HAP-1 (cell line): Measurements from ENCODE around the gene TMED3.
"Not testable (repeated sequence)": the region's sequence is repeated elsewhere in the genome, so short reads cannot be mapped to it uniquely, and the experiment has no call there.

Experiments used
- DNase-seq, 2 experiments: peaks; one replicate each; pipeline ENCODE4 v3.0.0-alpha.2; 2016 to 2020; ENCODE audit warnings: low spot score in 2 of 2
- H3K27me3 ChIP-seq: fragments of 250-450 bp; sonication (Bioruptor Pico); 2 replicates; pipeline ENCODE4 v1.5.1; 2020; ENCODE audit warnings: low read depth, mild to moderate bottlenecking, moderate library complexity
- H3K36me3 ChIP-seq: fragments of 250-450 bp; sonication (Bioruptor Pico); replicated peaks from 2 replicates; pipeline ENCODE4 v1.5.1; 2020; ENCODE audit warnings: mild to moderate bottlenecking
- H3K4me1 ChIP-seq: fragments of 250-450 bp; sonication (Bioruptor Pico); 2 replicates; pipeline ENCODE4 v1.5.1; 2020; ENCODE audit warnings: mild to moderate bottlenecking
- H3K4me3 ChIP-seq: fragments of 250-450 bp; sonication (Bioruptor Pico); 2 replicates; pipeline ENCODE4 v1.5.1; 2020; ENCODE audit warnings: mild to moderate bottlenecking, moderate library complexity
- H3K9me3 ChIP-seq: fragments of 250-450 bp; sonication (Bioruptor Pico); 2 replicates; pipeline ENCODE4 v1.5.1; 2020; ENCODE audit warnings: mild to moderate bottlenecking, moderate library complexity
- in situ Hi-C: fragments of 300-500 bp; cut with MboI; formaldehyde crosslinking; loops from 3 replicates; pipeline ENCODE4 v1.14.3; 2020; ENCODE audit warnings: low sequenced_read_pairs, inconsistent platforms, mixed read lengths

TMED3 gene

DNA sequence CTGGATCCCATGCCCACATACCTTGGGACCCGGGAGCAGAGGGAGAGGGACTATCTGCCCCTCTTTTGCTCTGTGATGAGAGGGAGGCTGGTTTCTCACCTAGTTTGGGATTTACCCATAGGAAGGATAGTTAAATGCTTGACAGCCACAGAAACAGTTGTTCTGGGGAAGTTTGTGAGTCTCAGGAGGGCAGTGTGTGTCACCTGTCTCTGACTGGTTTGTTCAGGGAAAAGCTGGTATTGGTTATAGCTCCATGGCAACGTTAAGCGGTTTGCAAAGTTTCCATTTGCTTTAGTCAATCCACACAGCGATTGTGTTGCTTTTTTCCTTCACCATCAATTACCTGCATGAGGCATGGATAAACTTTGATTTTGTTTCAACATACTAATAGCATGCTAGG lies 3.7 kb upstream of the TMED3 start:
- Histone ChIP-seq H3K4me1 (peaks cover 7% of the 10 kb centered on the region), H3K36me3 (peaks cover 5% of the 10 kb centered on the region), H3K9me3 (no peaks in the 10 kb centered on the region), H3K27me3 (peaks cover 67% of the 10 kb centered on the region), H3K4me3 (no peak overlapping the region)
- no peak for DNase-seq
- in situ Hi-C loops: no loop called here

DNA sequence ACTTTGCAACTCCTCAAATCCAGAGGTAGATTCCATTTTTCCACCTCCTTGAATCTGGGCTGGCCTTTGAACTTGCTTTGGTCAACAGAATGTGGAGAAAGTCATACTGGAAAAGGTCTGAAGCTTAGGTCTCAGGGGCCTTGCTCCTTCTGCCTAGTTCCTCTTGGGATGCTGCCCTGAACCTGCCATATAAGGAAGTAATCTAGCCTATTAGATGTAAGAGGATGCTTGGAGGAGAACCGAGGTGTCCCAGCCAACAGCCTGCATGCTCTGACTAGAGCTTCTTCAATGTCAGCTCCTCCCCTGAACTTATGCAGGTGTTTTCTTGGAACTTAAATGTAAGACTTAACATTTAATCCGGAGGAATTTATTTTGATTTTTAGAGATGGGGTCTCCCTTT lies 2.0 kb upstream of the TMED3 start:
- H3K4me3 ChIP-seq: no peak overlapping the region
- no peak for DNase-seq
- H3K27me3 ChIP-seq: peaks cover 60% of the 10 kb centered on the region
- peaks cover 18% of the 10 kb centered on the region for H3K36me3 ChIP-seq
- H3K4me1 ChIP-seq: peaks cover 14% of the 10 kb centered on the region
- in situ Hi-C loops: no loop called here
- H3K9me3 ChIP-seq: no peaks in the 10 kb centered on the region

DNA sequence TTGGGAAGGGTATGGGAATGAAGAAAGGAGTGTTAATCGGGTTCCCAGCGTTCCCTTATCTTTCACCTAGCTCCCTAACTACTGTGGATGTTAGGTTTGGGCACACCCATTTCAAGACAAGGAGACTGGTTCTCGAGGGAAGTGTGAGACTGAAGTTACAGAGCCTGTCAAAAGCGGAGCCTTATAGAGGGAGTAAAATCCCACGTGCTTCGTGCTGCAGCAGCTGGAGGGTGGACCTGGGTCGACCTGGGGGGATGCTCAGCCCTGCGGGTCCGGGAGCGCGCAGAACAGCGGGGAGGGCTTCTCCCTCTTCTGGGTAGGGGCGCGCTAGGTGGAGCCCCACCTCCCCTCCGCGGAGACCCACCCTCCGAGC lies 314 bp upstream of the TMED3 start:
- H3K9me3 ChIP-seq: no peaks in the 10 kb centered on the region
- peak overlapping the region; percentile 94 for H3K4me3 ChIP-seq
- in situ Hi-C loops: no loop called here
- peaks cover 36% of the 10 kb centered on the region for H3K36me3 ChIP-seq
- H3K27me3 ChIP-seq: peaks cover 44% of the 10 kb centered on the region
- peaks cover 14% of the 10 kb centered on the region for H3K4me1 ChIP-seq
- DNase-seq: peak in 1 of 2 experiments; percentile 82

DNA sequence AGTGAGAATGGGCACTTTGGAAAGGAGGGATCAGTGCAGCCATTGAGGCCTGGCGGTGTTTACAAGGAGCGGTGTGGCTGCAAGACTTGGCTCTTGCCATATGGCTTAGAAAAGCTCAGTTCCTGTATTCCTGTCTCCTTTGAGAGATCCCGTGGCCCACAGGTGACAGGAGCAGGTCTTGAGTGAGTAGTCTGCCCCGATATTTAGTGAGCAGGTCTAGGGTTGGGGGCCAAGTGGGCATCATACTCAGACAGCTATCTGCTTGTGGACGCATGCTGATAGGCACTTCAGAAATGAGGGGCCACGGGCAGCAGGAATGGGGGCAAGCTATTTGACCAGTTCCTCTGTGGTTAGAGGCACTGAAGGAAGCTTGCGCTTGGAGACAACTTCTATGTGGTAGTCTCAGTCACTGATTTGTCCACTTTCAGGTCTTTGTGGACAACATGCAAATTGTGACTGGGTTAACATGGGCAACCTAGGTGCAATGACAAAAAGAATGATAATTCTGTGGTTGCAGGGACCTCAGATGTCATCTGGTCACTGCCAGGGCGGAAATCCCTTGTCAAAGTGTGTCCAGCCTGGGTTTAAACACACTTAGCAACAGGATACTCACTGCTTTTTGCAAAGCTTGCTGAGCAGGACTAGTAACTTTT lies 1.1 kb downstream of the TMED3 start:
- H3K27me3 ChIP-seq: peaks cover 34% of the 10 kb centered on the region
- no peaks in the 10 kb centered on the region for H3K9me3 ChIP-seq
- H3K4me1 ChIP-seq: peaks cover 14% of the 10 kb centered on the region
- peaks cover 50% of the 10 kb centered on the region for H3K36me3 ChIP-seq
- in situ Hi-C loops: no loop called here
- peak; percentile 21 to 31 for DNase-seq
- peak overlapping the region; percentile 94 for H3K4me3 ChIP-seq

DNA sequence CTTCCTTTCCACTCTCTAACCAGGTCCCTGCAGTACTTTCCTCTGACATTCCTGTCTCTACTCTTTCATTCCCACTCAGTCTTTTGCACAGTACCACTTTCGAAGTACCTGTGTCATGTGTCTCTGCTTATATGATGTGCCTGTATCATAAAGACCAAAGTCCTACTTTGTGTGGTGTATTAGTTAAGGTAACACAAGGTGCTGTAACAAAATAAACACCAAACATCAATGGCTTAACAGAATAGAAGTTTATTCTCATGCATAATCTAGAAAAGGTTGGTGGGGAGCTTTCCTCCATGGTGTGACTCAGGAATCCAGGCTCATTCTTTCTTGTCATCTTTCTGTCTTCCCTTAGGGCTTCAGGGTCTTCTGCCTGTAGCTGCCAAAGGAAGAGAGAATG lies 3.3 kb downstream of the TMED3 start:
- no peak for DNase-seq
- Histone ChIP-seq H3K4me1 (peaks cover 14% of the 10 kb centered on the region), H3K27me3 (peaks cover 13% of the 10 kb centered on the region), H3K4me3 (no peak overlapping the region), H3K36me3 (peaks cover 72% of the 10 kb centered on the region), H3K9me3 (no peaks in the 10 kb centered on the region)
- in situ Hi-C loops: no loop called here

DNA sequence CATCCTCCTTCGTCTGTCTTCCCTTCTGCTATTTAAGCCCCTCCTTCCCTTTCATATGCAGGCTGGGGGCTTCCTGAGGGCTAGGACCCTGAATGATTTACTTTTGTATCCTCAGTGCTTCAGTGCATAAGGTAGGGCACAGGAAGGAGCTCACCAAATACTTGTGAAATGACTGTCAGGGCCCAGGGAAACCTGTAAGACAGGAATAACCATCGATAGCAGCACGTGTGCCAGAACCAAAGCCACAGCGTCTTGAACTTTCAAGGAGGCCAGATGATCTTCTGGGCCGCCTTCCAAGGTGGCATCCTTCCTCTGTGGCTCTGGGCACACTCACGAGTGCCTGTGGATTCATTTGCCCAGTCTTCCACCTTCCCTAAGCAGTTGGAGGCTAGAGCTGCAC lies 3.9 kb downstream of the TMED3 start:
- in situ Hi-C loops: no loop called here
- H3K4me1 ChIP-seq: peaks cover 14% of the 10 kb centered on the region
- no peaks in the 10 kb centered on the region for H3K9me3 ChIP-seq
- H3K27me3 ChIP-seq: peaks cover 7% of the 10 kb centered on the region
- H3K4me3 ChIP-seq: no peak overlapping the region
- DNase-seq: no peak
- H3K36me3 ChIP-seq: peaks cover 77% of the 10 kb centered on the region

DNA sequence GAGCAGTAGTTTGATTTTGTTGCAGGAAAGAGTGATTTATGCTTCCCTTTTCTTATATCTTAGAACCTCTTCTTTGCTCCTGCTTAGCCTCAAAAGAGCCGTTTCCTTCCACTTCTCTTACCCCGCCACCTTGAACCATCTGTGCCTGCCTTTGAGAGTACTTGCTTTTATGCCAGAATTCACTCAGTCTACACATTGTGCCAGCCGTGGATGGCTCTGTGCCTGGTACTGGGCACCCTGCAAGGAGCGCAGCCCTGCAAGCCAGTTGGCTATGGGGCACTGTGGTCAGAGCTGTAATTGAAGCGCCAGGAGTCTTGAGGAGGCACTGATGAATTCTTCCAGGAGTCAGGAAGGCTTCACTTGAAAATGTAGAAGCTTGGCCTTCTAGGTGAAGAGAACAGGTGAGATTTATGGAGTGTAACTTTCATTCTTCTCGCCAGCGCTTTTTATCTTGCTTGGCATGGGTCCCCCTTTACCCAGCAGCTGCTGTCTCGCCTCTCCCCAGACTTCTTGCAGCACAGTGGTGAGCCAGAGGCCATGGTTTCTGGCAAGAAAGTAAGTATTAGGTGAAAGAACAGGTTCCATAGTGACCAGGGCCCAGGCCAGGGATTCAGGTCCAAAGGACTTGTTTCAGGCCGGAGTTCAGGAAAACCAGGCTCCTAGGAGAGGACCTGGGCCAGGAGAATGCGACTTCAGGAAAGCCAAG lies 4.9 kb downstream of the TMED3 start:
- no peaks in the 10 kb centered on the region for H3K27me3 ChIP-seq
- in situ Hi-C loops: no loop called here
- H3K36me3 ChIP-seq: peaks cover 83% of the 10 kb centered on the region
- H3K9me3 ChIP-seq: no peaks in the 10 kb centered on the region
- H3K4me3 ChIP-seq: no peak overlapping the region
- H3K4me1 ChIP-seq: peaks cover 12% of the 10 kb centered on the region
- no peak for DNase-seq

DNA sequence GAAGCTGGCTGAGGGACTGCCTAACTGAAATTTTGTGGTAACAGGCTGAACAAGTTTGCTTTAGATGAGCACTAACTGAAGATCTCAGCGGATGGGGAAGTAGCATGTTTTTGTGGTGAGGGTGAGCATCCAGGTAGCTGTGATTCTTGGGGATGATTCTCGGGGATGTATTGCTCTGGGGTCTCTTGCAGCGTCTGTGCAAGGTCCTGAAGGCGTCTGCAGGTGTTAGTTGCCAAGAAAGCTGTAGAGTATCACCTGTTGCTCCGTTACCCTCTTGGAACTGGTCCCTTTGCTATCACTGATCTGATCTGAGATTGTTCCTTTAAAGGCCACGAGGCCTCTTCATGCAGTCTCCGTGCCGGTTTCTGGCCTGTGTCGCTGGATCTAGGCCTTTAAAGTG lies 6.0 kb downstream of the TMED3 start:
- H3K9me3 ChIP-seq: no peaks in the 10 kb centered on the region
- in situ Hi-C loops: no loop called here
- peaks cover 89% of the 10 kb centered on the region for H3K36me3 ChIP-seq
- peaks cover 11% of the 10 kb centered on the region for H3K4me1 ChIP-seq
- DNase-seq: no peak
- H3K4me3 ChIP-seq: no peak overlapping the region
- H3K27me3 ChIP-seq: no peaks in the 10 kb centered on the region

DNA sequence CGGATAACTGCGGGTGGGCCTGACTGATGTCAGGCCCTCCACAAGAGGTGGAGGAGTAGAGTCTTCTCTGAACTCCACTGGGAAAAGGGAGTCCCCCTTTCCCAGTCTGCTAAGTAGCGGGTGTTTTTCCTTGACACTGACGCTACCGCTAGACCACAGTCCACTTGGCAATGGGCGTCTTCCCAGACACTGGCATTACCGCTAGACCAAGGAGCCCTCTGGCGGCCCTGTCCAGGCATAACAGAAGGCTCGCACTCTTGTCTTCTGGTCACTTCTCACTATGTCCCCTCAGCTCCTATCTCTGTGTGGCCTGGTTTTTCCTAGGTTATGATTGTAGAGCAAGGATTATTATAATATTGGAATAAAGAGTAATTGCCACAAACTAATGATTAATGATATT lies 9.1 kb downstream of the TMED3 start:
- H3K4me3 ChIP-seq, in situ Hi-C loops, DNase-seq, H3K9me3 ChIP-seq, H3K27me3 ChIP-seq, H3K4me1 ChIP-seq: not testable (repeated sequence)
- H3K36me3 ChIP-seq: peaks cover 87% of the 10 kb centered on the region

DNA sequence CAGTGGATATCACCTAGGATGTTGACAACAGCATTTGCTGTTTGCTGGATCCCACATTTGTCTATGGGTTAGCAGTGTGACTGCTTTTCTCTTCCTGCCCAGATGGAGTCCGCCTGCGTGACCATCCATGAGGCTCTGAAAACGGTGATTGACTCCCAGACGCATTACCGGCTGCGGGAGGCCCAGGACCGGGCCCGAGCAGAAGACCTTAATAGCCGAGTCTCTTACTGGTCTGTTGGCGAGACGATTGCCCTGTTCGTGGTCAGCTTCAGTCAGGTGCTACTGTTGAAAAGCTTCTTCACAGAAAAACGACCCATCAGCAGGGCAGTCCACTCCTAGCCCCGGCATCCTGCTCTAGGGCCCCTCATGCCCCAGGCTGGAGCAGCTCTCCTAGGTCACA lies 11.0 kb downstream of the TMED3 start:
- no peaks in the 10 kb centered on the region for H3K4me1 ChIP-seq
- no peak for DNase-seq
- in situ Hi-C loops: no loop called here
- H3K27me3 ChIP-seq: no peaks in the 10 kb centered on the region
- no peak overlapping the region for H3K4me3 ChIP-seq
- no peaks in the 10 kb centered on the region for H3K9me3 ChIP-seq
- peaks cover 80% of the 10 kb centered on the region for H3K36me3 ChIP-seq

DNA sequence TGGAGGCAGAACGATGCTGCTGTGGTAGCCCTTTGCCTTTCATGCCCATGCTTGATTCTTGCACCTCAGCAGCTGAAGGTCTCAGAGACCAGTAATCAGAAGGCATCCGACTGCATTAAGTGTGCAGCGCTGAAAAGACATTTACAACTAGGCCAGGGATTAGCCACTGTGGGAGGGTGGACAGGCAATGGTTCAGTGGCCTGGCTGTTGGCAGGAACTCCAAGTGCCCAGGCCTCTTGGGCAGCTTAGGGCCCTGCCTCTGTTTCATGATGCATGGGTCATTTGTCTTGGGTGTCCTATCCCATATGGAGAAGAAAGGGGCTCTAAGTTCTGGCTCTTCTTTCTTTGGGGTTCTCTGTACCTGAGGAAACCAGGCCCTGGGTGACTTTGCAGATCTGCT lies 11.4 kb downstream of the TMED3 start:
- H3K9me3 ChIP-seq: no peaks in the 10 kb centered on the region
- H3K27me3 ChIP-seq: no peaks in the 10 kb centered on the region
- in situ Hi-C loops: no loop called here
- peaks cover 80% of the 10 kb centered on the region for H3K36me3 ChIP-seq
- DNase-seq: no peak
- H3K4me3 ChIP-seq: no peak overlapping the region
- H3K4me1 ChIP-seq: no peaks in the 10 kb centered on the region

DNA sequence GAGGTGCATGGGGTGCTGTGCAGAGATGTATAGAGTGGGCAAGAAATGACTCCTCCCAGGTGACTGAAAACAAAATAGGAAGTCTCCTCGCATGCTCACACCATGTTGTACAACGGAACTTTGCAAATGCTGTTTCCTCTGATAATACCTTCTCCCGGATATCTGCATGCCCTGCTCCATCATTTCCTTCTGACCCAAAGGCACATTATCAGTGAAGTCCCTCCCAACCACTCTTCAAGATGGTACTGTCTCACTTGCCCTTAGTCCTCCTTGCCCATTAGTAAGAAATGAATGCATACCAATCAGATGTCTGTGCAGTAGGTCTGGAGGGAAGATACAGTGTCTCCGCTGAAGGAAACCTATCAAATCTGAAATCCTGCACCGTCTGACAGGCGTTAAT lies 12.0 kb downstream of the TMED3 start:
- H3K4me1 ChIP-seq: no peaks in the 10 kb centered on the region
- H3K27me3 ChIP-seq: no peaks in the 10 kb centered on the region
- no peaks in the 10 kb centered on the region; the same call in 1 of the 2 replicates for H3K9me3 ChIP-seq
- in situ Hi-C loops: no loop called here
- H3K36me3 ChIP-seq: peaks cover 80% of the 10 kb centered on the region
- DNase-seq: no peak
- H3K4me3 ChIP-seq: no peak overlapping the region

DNA sequence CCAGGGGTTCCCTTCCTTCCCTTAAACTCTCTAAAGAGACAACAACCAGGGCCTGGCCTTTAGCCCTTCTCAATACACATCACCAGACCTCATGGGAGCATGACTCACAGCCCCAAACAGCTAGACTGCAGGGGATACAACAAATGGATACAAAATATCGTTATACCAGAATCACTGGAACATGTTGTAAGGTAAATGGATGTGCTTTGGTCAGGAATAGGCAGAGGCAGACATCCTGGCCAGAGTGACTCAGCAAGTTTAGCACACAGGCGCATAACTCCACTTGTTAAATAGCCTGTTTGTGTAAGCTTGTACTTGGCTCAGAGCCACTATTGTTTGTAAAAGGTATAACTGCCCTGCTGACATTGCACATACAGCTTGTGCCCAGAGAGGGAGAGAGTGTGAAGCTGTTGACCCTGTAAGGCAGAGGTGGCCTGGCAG lies 18.3 kb downstream of the TMED3 start:
- in situ Hi-C loops: loop anchor here (25.0 kb wide), 2 partner anchors 658 to 833 kb away; partner anchors contain the start of gene FAH
- Histone ChIP-seq H3K4me1 (no peaks in the 10 kb centered on the region), H3K9me3 (no peaks in the 10 kb centered on the region; the same call in 1 of the 2 replicates), H3K27me3 (no peaks in the 10 kb centered on the region), H3K4me3 (no peak overlapping the region), H3K36me3 (peaks cover 29% of the 10 kb centered on the region)
- DNase-seq: no peak

DNA sequence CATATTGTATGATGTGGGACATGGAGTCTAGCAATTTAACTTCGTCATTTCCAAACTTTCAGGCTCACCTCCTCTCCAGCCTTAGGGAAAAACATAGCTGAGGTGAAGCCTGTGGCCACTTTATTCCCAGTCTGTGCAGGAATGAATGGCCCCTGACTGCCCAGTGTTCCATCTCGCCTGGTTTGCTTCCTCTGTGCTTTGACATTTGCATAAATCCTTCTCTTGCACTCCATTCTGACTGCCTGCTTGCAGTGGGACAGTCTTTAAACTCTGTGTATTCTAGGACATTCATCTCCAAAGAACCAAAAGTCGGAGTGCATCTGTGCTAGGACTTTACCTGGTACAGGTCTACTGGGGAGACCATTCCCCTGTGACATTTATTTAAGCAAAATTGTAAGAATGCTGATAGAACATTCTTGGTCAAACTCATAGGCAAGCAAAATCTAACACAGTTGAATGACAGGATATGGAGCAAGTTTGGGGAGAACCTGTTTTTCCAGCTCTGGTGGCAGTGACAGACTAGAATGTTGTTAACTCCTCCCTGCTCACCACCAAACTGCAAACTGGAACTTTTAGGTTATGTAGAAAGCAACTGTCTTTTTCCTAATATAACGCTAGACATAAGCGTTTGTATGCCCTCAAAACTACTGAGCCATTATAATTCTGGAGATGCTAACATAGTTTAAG lies 22.1 kb downstream of the TMED3 start:
- H3K9me3 ChIP-seq: no peaks in the 10 kb centered on the region; the same call in 1 of the 2 replicates
- H3K36me3 ChIP-seq: peaks cover 3% of the 10 kb centered on the region; the same call in 1 of the 2 replicates
- no peak for DNase-seq
- H3K4me3 ChIP-seq: no peak overlapping the region
- no peaks in the 10 kb centered on the region for H3K4me1 ChIP-seq
- in situ Hi-C loops: loop anchor here (25.0 kb wide), 2 partner anchors 654 to 829 kb away; partner anchors contain the start of gene FAH
- no peaks in the 10 kb centered on the region for H3K27me3 ChIP-seq
